Measurements from ENCODE around the gene FANCI.

The FANCI gene

GRCh38 chr15:89342840-89343239 lies 99.1 kb downstream of the FANCI start:
- Histone ChIP-seq H3K27ac (ENCODE audit: low read length) (peak overlapping the region; percentile 50; the same call in 1 of the 2 replicates), H4K20me1 (ENCODE audit: insufficient read depth, low read length) (no peaks in the 10 kb centered on the region), H3K79me2 (ENCODE audit: insufficient read depth, low read length) (no peaks in the 10 kb centered on the region), H3K4me1 (ENCODE audit: insufficient read depth, low read length) (peaks cover 8% of the 10 kb centered on the region), H3K4me3 (ENCODE audit: low read depth in 1 of 2, low read length in 2 of 2) (no peak overlapping the region), H3K9ac (ENCODE audit: low read depth, low read length) (no peak overlapping the region), H3K9me3 (ENCODE audit: insufficient read depth, low read length, severe bottlenecking) (no peaks in the 10 kb centered on the region), H3K4me2 (ENCODE audit: insufficient read depth, low read length) (no peak overlapping the region), H2AFZ (ENCODE audit: low read depth, low read length) (no peak overlapping the region), H3K36me3 (ENCODE audit: insufficient read depth, low read length) (no peaks in the 10 kb centered on the region), H3K27me3 (ENCODE audit: insufficient read depth, low read length, poor library complexity) (no peaks in the 10 kb centered on the region)
- ATAC-seq (ENCODE audit: insufficient read depth, low read depth) (no peak), DNase-seq (no peak)
- TF ChIP-seq EZH2 (IDR thresholded peaks at IDR 0.05; ENCODE audit: borderline replicate concordance, low read depth, low read length, severe bottlenecking) = no peak
- no peak for TF ChIP-seq CTCF (IDR thresholded peaks at IDR 0.05; ENCODE audit: borderline replicate concordance, extremely low read depth, low read length, poor library complexity, severe bottlenecking)

GRCh38 chr15:89345248-89345647 lies 101.5 kb downstream of the FANCI start:
- H4K20me1 ChIP-seq (ENCODE audit: insufficient read depth, low read length) = no peaks in the 10 kb centered on the region
- H3K4me1 ChIP-seq (ENCODE audit: insufficient read depth, low read length) = peaks cover 18% of the 10 kb centered on the region
- no peaks in the 10 kb centered on the region for H3K36me3 ChIP-seq (ENCODE audit: insufficient read depth, low read length)
- DNase-seq (no peak), ATAC-seq (ENCODE audit: insufficient read depth, low read depth) (no peak)
- H3K4me3 ChIP-seq (ENCODE audit: low read depth in 1 of 2, low read length in 2 of 2) = no peak overlapping the region
- no peaks in the 10 kb centered on the region for H3K79me2 ChIP-seq (ENCODE audit: insufficient read depth, low read length)
- H3K4me2 ChIP-seq (ENCODE audit: insufficient read depth, low read length) = no peak overlapping the region
- no peak overlapping the region for H3K9ac ChIP-seq (ENCODE audit: low read depth, low read length)
- no peak for TF ChIP-seq CTCF (IDR thresholded peaks at IDR 0.05; ENCODE audit: borderline replicate concordance, extremely low read depth, low read length, poor library complexity, severe bottlenecking)
- TF ChIP-seq EZH2 (IDR thresholded peaks at IDR 0.05; ENCODE audit: borderline replicate concordance, low read depth, low read length, severe bottlenecking) = no peak
- no peaks in the 10 kb centered on the region for H3K9me3 ChIP-seq (ENCODE audit: insufficient read depth, low read length, severe bottlenecking)
- H2AFZ ChIP-seq (ENCODE audit: low read depth, low read length) = no peak overlapping the region
- H3K27ac ChIP-seq (ENCODE audit: low read length) = no peak overlapping the region
- H3K27me3 ChIP-seq (ENCODE audit: insufficient read depth, low read length, poor library complexity) = no peaks in the 10 kb centered on the region

- Histone ChIP-seq H3K9me3 (ENCODE audit: insufficient read depth, low read length, severe bottlenecking) (no peaks in the 10 kb centered on the region), H3K4me2 (ENCODE audit: insufficient read depth, low read length) (no peak overlapping the region), H2AFZ (ENCODE audit: low read depth, low read length) (no peak overlapping the region), H3K79me2 (ENCODE audit: insufficient read depth, low read length) (no peaks in the 10 kb centered on the region), H4K20me1 (ENCODE audit: insufficient read depth, low read length) (no peaks in the 10 kb centered on the region), H3K9ac (ENCODE audit: low read depth, low read length) (no peak overlapping the region), H3K36me3 (ENCODE audit: insufficient read depth, low read length) (no peaks in the 10 kb centered on the region), H3K4me3 (ENCODE audit: low read depth in 1 of 2, low read length in 2 of 2) (no peak overlapping the region), H3K27me3 (ENCODE audit: insufficient read depth, low read length, poor library complexity) (no peaks in the 10 kb centered on the region), H3K4me1 (ENCODE audit: insufficient read depth, low read length) (peaks cover 23% of the 10 kb centered on the region), H3K27ac (ENCODE audit: low read length) (no peak overlapping the region)
- no peak for DNase-seq
- no peak for ATAC-seq (ENCODE audit: insufficient read depth, low read depth)
- TF ChIP-seq CTCF (IDR thresholded peaks at IDR 0.05; ENCODE audit: borderline replicate concordance, extremely low read depth, low read length, poor library complexity, severe bottlenecking) = no peak
Measured at GRCh38 chr15:89346516-89347231, 102.9 kb downstream of the FANCI start.

All from DND-41 (cell line).